Stimulated activated CD4-positive, alpha-beta T cell treated with anti-CD3 and anti-CD28 coated beads, Interleukin-1b, Interleukin-23, amount 100 ng/mL, for 4 hours (primary cell): ENCODE measurements around the gene SMIM38.

Source experiments
- DNase-seq, 2 donors: peaks; one replicate each; pipeline ENCODE4 v3.0.0-alpha.2; 2020; ENCODE audit warnings: low read depth in 2 of 2

SMIM38 gene

DNA sequence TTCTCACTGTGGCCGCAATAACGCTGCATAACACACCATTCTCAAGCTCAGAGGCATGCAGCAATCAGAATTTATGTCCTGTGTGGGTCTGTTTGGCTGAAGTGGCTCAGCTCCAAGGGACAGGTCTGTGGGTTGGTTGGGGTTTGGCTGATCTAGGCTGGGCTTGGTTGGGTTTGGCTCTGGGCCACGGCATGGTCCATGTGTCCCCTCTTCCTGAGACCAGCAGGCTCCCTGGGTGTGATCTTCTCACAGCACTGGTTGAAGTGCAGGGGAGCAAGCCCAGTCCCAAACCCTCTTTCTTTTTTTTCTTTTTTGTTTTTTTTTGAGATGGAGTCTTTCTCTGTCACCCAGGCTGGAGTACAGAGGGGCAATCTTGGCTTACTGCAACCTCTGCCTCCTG, 25.0 kb downstream of the SMIM38 start:
- DNase-seq: no peak

GRCh38 chr11:69183613-69184012, 27.9 kb downstream of the SMIM38 start:
- DNase-seq: no peak

DNA sequence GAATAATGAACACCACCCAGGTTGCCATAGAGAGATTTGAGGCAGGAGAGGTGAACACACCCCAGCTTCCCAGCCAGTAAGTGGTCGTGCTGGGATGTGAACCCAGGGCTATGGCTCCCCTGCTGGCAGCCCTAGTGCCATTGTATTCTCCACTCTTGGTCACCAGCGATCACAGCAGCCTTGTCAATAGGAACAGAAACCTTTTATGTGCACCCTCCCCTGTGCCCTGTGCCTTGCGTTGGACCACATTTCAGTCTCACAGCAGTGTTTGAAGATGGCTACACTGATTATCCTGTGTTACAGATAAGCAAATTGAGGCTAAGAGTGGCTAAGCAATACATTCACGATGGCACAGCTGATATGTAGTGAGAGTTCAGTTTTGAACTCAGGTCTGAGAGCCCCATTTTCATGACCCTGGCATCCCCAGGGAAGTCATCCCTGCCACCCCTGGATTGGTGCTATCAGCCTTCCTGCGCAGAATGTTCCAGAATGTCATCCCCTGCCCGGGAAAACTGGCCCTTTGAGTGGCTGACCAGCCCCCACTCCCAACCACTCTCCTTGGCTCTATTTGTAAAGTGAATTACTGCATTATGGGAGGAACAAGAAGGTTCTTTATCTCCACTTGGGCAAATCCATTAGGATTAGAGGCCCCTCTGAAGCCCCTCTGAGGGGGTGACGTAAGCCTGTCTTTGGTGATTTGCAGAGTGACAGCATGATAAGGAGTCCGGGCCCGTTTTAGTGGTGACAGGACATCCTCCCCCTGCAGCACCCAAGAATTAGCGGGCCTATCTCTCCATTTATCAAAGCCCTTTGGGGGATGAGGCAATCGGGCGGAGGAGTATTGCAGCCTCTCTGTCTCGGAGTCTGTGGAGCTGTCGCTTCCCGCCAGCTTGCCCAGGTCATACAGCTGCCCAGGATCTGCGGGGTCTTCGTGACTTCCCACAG, 30.9 kb downstream of the SMIM38 start:
- DNase-seq: no peak

GRCh38 chr11:69187540-69188065, 31.9 kb downstream of the SMIM38 start:
- no peak for DNase-seq

GRCh38 chr11:69189059-69189458, 33.3 kb downstream of the SMIM38 start:
- no peak for DNase-seq

GRCh38 chr11:69190796-69191536, 35.2 kb downstream of the SMIM38 start:
- DNase-seq: no peak

GRCh38 chr11:69192301-69192721, 36.6 kb downstream of the SMIM38 start:
- no peak for DNase-seq

GRCh38 chr11:69193151-69193550, 37.4 kb downstream of the SMIM38 start:
- no peak for DNase-seq

DNA sequence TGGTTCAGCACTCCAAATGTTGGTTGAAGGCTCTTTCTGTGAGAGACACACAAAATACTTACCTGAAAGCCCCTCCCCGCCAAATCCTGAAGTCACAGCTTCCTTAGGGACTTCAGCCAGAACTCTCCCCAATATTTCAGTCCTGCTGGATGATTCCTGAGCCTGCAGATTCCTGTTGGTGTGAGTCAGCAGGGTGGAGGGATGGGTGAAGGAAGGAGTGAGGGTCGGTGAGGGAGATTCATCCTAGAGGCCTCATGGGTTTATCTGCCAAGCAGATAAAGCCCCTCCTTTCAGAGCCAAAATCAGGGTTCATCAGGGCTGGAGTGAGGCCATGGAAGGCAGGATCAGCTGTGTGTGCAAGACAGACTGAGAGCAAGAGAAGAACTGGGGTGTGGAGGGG, 37.9 kb downstream of the SMIM38 start:
- no peak for DNase-seq

DNA sequence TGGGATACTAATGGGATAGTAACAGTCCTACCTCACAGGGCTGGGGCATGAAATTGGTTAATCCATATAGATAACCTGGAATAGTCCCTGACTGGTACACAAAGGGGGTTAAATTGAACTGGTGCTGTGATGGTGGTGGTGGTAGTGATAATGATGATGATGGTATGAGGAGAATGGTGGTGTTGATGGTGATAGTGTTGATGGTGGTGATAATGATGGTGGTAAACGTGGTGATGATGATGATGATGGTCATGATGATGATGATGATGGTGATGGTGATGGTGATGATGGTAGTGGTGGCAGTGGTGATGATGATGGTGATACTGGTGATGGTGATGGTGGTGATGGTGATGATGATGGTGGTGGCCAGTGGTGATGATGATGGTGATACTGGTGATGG, 38.7 kb downstream of the SMIM38 start:
- no peak for DNase-seq

GRCh38 chr11:69194956-69195355, 39.2 kb downstream of the SMIM38 start:
- no peak for DNase-seq

DNA sequence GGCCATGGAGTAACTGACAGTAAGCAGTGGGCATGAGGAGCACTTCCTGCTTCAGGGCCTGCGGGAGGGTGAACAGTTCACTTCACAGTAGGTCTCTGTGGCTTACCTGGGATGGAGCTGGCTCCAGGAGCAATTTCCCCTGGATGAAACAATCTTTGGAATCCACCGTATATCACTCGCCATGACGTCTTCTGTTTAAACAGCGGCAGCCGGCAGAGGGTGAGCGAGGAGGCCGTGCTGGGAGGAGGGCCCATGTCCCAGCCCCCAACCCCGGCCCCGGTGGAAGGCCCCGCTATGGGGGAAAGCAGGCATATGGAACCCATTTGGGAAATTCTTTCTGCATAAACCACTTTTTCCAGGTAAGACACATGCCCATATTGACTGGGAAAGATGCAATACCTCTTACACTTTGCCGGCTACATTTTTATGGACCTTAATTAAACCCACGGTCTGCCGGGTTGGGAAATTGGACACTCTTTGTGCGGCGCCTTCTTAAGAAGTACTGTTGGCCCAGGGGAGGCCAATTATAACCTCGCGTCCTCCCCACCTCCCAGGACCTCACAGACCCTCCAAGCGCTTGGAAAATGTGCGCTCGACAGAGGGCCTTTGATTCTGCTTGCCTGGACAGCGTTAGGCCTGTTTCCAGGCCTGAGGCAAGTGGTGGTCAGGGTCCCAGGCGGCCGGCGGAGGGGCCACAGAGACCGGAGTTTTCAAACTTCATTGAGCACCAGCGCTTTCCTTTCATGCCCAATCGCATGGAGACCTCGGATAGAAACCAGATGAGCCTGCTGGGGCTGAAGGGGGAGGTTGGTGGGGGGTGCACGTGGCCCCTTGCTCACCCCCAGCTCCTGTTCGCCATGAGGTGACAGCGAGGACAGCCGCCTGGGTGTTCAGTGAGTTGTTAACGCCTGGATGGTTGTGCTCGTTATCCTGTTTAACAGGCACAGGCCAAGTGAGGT, 40.4 kb downstream of the SMIM38 start:
- no peak for DNase-seq

DNA sequence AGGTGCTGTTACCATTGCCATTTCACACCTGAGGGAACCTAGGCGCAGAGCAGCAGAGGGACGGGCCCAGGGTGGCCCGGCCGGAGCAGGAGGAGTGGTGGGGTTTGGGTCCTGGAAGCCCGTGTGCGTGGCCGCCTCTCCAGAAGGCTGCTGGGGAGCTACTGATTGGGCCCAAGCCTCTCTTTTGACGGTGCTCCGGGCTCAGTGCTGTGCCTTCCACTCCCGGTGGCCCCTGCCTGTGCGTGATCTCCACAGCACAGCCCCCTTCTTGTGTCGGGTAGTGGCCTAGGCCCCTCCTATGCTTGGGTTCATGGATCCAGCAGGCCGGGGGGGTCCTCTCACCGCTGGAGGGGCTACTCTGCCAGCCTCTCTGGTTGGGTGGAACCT, 41.0 kb downstream of the SMIM38 start:
- DNase-seq: no peak

DNA sequence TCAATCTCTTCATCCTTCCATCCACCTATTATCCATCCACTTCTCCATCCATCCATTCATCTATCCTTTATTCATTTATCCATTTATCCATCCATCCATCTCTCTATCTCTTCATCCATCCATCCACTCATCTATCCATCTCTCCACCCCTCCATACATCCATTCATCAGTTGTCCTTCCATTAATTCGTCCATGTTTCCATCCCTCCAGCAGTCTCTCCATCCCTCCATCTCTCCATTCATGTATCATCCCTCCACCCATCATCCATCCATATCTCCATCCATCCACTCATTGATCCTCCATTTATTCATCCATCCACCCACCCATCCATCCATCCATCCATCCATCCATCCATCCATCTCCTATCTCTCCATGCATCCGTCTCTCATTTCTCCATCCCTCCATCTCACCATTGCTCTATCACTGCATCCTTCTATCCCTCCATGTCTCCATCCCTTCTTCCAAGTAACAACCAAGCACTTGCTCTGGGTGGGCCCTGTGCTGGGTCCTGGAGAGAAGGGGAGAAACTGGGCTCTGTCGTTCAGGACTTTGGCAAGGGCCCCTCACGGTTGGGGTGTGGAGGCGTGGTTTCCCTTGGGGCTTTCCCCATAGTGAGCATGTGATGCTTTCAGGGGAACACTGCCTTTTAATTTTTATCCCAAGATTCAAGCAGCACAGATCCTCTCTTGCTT, 43.3 kb downstream of the SMIM38 start:
- no peak for DNase-seq

DNA sequence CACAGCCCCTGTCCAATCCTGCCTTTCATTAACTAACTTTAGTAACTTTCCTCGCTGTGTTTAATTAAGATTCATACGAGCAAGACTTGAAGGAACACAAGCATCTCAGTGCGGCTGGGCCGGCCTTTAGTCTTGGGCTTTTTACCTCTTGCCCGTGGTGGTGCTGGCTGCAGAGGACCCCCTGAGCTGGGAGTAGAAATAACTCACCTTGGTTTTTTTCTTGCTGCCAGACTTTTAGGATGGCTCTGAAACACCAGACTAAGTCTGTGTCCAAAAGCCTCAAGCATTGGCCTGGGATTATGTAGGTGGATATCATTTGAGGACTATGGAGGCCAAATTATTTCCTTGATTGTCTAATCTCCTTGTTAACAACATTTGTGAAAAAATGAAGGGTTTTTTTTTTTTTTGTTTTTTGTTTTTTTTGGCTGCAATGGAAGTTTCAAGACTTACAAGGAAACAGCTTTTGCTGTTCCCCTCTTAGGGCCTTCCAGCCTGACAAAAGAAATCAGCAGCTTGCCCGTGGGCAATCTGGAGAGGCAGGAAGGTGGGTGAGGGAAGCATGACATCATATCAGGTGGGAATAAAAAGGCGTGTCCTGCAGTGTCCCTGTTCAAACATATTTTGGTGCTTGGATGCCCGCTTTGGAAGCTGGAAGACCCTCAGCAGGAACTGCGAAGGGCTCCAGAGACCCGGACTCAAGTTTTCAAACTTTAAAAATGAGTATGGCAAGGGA, 44.0 kb downstream of the SMIM38 start:
- no peak for DNase-seq

GRCh38 chr11:69200331-69201065, 44.8 kb downstream of the SMIM38 start:
- DNase-seq: no peak

DNA sequence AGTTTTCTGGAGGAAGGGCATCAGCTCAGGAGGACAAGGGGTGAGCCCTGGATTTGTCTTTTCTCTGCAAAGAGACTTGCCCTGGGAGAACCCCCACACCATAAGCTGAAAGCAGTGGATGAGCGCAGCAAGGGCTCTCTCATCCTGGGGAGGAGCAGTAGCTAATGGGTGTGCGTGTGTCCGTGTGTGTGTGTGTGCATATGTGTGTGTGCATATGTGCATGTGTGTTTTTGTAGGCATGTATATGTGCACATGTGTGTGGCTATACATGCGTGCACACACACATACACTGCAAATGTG, 45.3 kb downstream of the SMIM38 start:
- no peak for DNase-seq

- DNase-seq: no peak
These were observed 46.1 kb downstream of the SMIM38 start for GRCh38 chr11:69201764-69202370.

GRCh38 chr11:69202511-69203221, 46.9 kb downstream of the SMIM38 start:
- DNase-seq: no peak
